HepG2 (cell line): ENCODE measurements around the gene RARA. TPM values are rescaled to one million over a fixed set of nuclear protein-coding genes. Genes with fewer than 3 reads are reported as not detected.

Experiments
- ATF3 ChIP-seq: sonication (generic); formaldehyde crosslinking; IDR thresholded peaks from 2 replicates; pipeline ENCODE4 v1.4.0; 2020; ENCODE audit warnings: missing genetic modification reagents
- CEBPG ChIP-seq: IDR thresholded peaks from 2 replicates; pipeline ENCODE4 v1.6.1; 2016
- E2F1 ChIP-seq: sonication (generic); formaldehyde crosslinking; IDR thresholded peaks from 2 replicates; pipeline ENCODE4 v1.5.0; 2020; ENCODE audit warnings: missing genetic modification reagents
- ELF4 ChIP-seq: sonication (generic); formaldehyde crosslinking; IDR thresholded peaks from 2 replicates; pipeline ENCODE4 v1.5.0; 2020; ENCODE audit warnings: missing genetic modification reagents, mild to moderate bottlenecking, moderate library complexity, borderline replicate concordance
- HNRNPUL1 ChIP-seq: fragments of 200-400 bp; formaldehyde crosslinking; IDR thresholded peaks from 2 replicates; pipeline ENCODE4 v1.6.1; 2017; ENCODE audit warnings: low read depth, mild to moderate bottlenecking, low read length, moderate library complexity
- NFYC ChIP-seq: IDR thresholded peaks from 2 replicates; pipeline ENCODE4 v1.6.1; 2016; ENCODE audit warnings: missing genetic modification reagents, missing compliant biosample characterization
- NR2F6 ChIP-seq, 2 experiments: IDR thresholded peaks; 2 replicates each; pipeline ENCODE4 v1.6.1; 2016; ENCODE audit warnings: antibody characterized with exemption in 1 of 2, mild to moderate bottlenecking in 1 of 2
- PPARG ChIP-seq: conservative IDR thresholded peaks from 2 replicates; pipeline ENCODE4 v1.6.1; 2016; ENCODE audit warnings: missing biosample characterization, missing genetic modification reagents
- RFXANK ChIP-seq: IDR thresholded peaks from 2 replicates; pipeline ENCODE4 v1.6.1; 2016
- RFXAP ChIP-seq: sonication (generic); formaldehyde crosslinking; IDR thresholded peaks from 2 replicates; pipeline ENCODE4 v1.4.0; 2020; ENCODE audit warnings: missing genetic modification reagents, borderline replicate concordance
- RXRA ChIP-seq: sonication (generic); formaldehyde crosslinking; IDR thresholded peaks from 2 replicates; pipeline ENCODE4 v1.5.1; 2020; ENCODE audit warnings: missing genetic modification reagents
- TAF15 ChIP-seq: fragments of 200-400 bp; formaldehyde crosslinking; IDR thresholded peaks from one replicate; pipeline ENCODE4 v1.6.1; 2018; ENCODE audit warnings: mild to moderate bottlenecking, low read depth, low read length; ENCODE audit not compliant: poor library complexity, severe bottlenecking
- TBL1XR1 ChIP-seq: fragments of 150-350 bp; IDR thresholded peaks from 2 replicates; pipeline ENCODE4 v1.6.1; 2014; ENCODE audit warnings: borderline replicate concordance, low read length; ENCODE audit not compliant: partially characterized antibody
- U2AF2 ChIP-seq: fragments of 200-400 bp; formaldehyde crosslinking; IDR thresholded peaks from 2 replicates; pipeline ENCODE4 v1.6.1; 2017; ENCODE audit warnings: low read depth, mild to moderate bottlenecking, low read length
- ZC3H4 ChIP-seq: sonication (generic); formaldehyde crosslinking; IDR thresholded peaks from 2 replicates; pipeline ENCODE4 v1.4.0; 2020; ENCODE audit warnings: missing genetic modification reagents, borderline replicate concordance
- ZFYVE20 ChIP-seq: sonication (generic); formaldehyde crosslinking; IDR thresholded peaks from 2 replicates; pipeline ENCODE4 v1.8.0; 2023; ENCODE audit warnings: low read depth, mild to moderate bottlenecking, moderate library complexity, missing genetic modification reagents, borderline replicate concordance
- ZNF33A ChIP-seq: sonication (generic); formaldehyde crosslinking; IDR thresholded peaks from 2 replicates; pipeline ENCODE4 v1.5.1; 2020; ENCODE audit warnings: missing genetic modification reagents, mild to moderate bottlenecking, moderate library complexity, borderline replicate concordance
- ZNF350 ChIP-seq: sonication (generic); formaldehyde crosslinking; IDR thresholded peaks from 2 replicates; pipeline ENCODE4 v1.4.0; 2020; ENCODE audit warnings: mild to moderate bottlenecking, low read depth, missing genetic modification reagents, borderline replicate concordance
- ZNF414 ChIP-seq: sonication (generic); formaldehyde crosslinking; IDR thresholded peaks from 2 replicates; pipeline ENCODE4 v1.5.0; 2020; ENCODE audit warnings: missing genetic modification reagents
- ZNF468 ChIP-seq: sonication (generic); formaldehyde crosslinking; IDR thresholded peaks from 2 replicates; pipeline ENCODE4 v1.8.0; 2022; ENCODE audit warnings: mild to moderate bottlenecking, moderate library complexity, missing genetic modification reagents
- ZNF556 ChIP-seq: sonication (generic); formaldehyde crosslinking; IDR thresholded peaks from 2 replicates; pipeline ENCODE4 v1.4.0; 2020; ENCODE audit warnings: mild to moderate bottlenecking, missing genetic modification reagents, borderline replicate concordance
- ZNF564 ChIP-seq: sonication (generic); formaldehyde crosslinking; IDR thresholded peaks from 2 replicates; pipeline ENCODE4 v1.8.1; 2023; ENCODE audit warnings: mild to moderate bottlenecking, missing genetic modification reagents
- ZNF576 ChIP-seq: sonication (generic); formaldehyde crosslinking; IDR thresholded peaks from 2 replicates; pipeline ENCODE4 v1.4.0; 2020; ENCODE audit warnings: mild to moderate bottlenecking, missing genetic modification reagents
- ZUFSP ChIP-seq: sonication (generic); formaldehyde crosslinking; IDR thresholded peaks from 2 replicates; pipeline ENCODE4 v1.9.0; 2021; ENCODE audit warnings: missing genetic modification reagents, mild to moderate bottlenecking, borderline replicate concordance
- polyA plus RNA-seq, 8 experiments: library from polyadenylated mRNA; depleted of rRNA in 3 of 8; stranded (reverse) in 7 of 8; unstranded in 1 of 8; fragments of >200 nt; fragmentation: Illumina TruSeq in 4 of 8; extraction: Trizol in 4 of 8; gene quantifications; 2 replicates each; pipeline versions ENCODE4 v1.2.1 to v1.2.3, GENCODE V29; 2011 to 2016; ENCODE audit warnings: low read depth in 4 of 8, missing spikeins in 1 of 8, mixed read lengths in 1 of 8; ENCODE audit not compliant: insufficient read depth in 1 of 8
- total RNA-seq, 5 experiments: library from RNA; depleted of rRNA; stranded (reverse); fragments of >200 nt; fragmentation: Illumina TruSeq; extraction: Trizol; gene quantifications; 2 replicates each; pipeline ENCODE4 v1.2.3, GENCODE V29; 2016; ENCODE audit warnings: low read depth in 1 of 5

RARA gene
- total and polyA plus RNA-seq, 2 of the 13 experiments (the other 11 are each of a cell fraction or from before 2014, with no cell fraction given) = 6.4 to 8.6 TPM

GRCh38 chr17:40352779-40353394 lies 43.9 kb downstream of the RARA start (continued):
- TF ChIP-seq RFXAP (CRISPR knock-in tag) (peak; percentile 83; the same call in 1 of the 2 replicates), ZNF564 (CRISPR knock-in tag) (0 out of 2 replicates have a peak, but pooled peaks have one; percentile 33), ZC3H4 (CRISPR knock-in tag) (no peak), ZNF350 (peak; percentile 88), TAF15 (no peak), E2F1 (CRISPR knock-in tag) (no peak), ZNF556 (peak; percentile 96), ZNF576 (CRISPR knock-in tag) (no peak), NFYC (CRISPR knock-in tag) (peak; percentile 33; the same call in 1 of the 2 replicates), CEBPG (CRISPR knock-in tag) (peak; percentile 99), ATF3 (peak; percentile 65), RFXANK (no peak), PPARG (CRISPR knock-in tag) (peak; percentile 88), ZNF468 (CRISPR knock-in tag) (no peak), ZNF414 (CRISPR knock-in tag) (peak; percentile 42; the same call in 1 of the 2 replicates), U2AF2 (no peak), ZFYVE20 (no peak), NR2F6 (IDR thresholded peaks at IDR 0.05) (peak; percentile 75), NR2F6 (CRISPR knock-in tag; IDR thresholded peaks at IDR 0.05) (peak; percentile 90), TBL1XR1 (peak; percentile 75), ELF4 (CRISPR knock-in tag) (no peak), ZNF33A (CRISPR knock-in tag) (no peak), RXRA (CRISPR knock-in tag) (peak; percentile 78; the same call in 1 of the 2 replicates), HNRNPUL1 (no peak), ZUFSP (CRISPR knock-in tag) (no peak)
